Endothelial cell (in vitro differentiated cells): Measurements from ENCODE around the gene ADAMTS18. TPM values are rescaled to one million over a fixed set of nuclear protein-coding genes. Genes with fewer than 3 reads are reported as not detected.

Experiments
- DNase-seq: peaks from one replicate; pipeline ENCODE4 v3.0.0; 2021; ENCODE audit warnings: low spot score
- H3K27ac Mint-ChIP-seq: one replicate; pipeline ENCODE4 v1.8.0; 2021; ENCODE audit warnings: mixed read lengths, inconsistent platforms; ENCODE audit not compliant: unreplicated experiment
- H3K27me3 Mint-ChIP-seq: one replicate; pipeline ENCODE4 v1.8.0; 2021; ENCODE audit warnings: mild to moderate bottlenecking, moderate library complexity, mixed read lengths, inconsistent platforms; ENCODE audit not compliant: unreplicated experiment
- H3K36me3 Mint-ChIP-seq: one replicate; pipeline ENCODE4 v1.8.0; 2021; ENCODE audit warnings: mild to moderate bottlenecking, low read depth, mixed read lengths, inconsistent platforms; ENCODE audit not compliant: unreplicated experiment
- H3K4me1 Mint-ChIP-seq: one replicate; pipeline ENCODE4 v1.8.0; 2021; ENCODE audit warnings: mild to moderate bottlenecking, mixed read lengths, inconsistent platforms; ENCODE audit not compliant: unreplicated experiment
- H3K4me3 Mint-ChIP-seq: one replicate; pipeline ENCODE4 v1.8.0; 2021; ENCODE audit warnings: mild to moderate bottlenecking, mixed read lengths, inconsistent platforms; ENCODE audit not compliant: unreplicated experiment
- H3K9me3 Mint-ChIP-seq: one replicate; pipeline ENCODE4 v1.8.0; 2021; ENCODE audit warnings: mixed read lengths, inconsistent platforms; ENCODE audit not compliant: unreplicated experiment
- total RNA-seq: library from RNA; stranded (reverse); fragmentation: NEBNext Ultra II Directional; extraction: Animal tissue kit (Norgen Biotek cat#: 25700); gene quantifications from one replicate; pipeline ENCODE4 v1.2.1, GENCODE V29; 2021; ENCODE audit not compliant: unreplicated experiment
- TF ChIP-seq, protein P1 (sequence below): fragments of 200-600 bp; sonication (generic); IDR thresholded peaks from one replicate; pipeline ENCODE4 v1.5.0; 2021; ENCODE audit warnings: antibody characterized with exemption; ENCODE audit not compliant: unreplicated experiment

The ADAMTS18 gene
- total RNA-seq, 1 donor from 2014 or later: 0.69 TPM

- Mint-ChIP-seq H3K4me3 (no peak overlapping the region), H3K27ac (no peak overlapping the region), H3K4me1 (no peaks in the 10 kb centered on the region), H3K36me3 (no peaks in the 10 kb centered on the region), H3K9me3 (no peaks in the 10 kb centered on the region), H3K27me3 (no peaks in the 10 kb centered on the region)
- TF ChIP-seq, protein P1, sequence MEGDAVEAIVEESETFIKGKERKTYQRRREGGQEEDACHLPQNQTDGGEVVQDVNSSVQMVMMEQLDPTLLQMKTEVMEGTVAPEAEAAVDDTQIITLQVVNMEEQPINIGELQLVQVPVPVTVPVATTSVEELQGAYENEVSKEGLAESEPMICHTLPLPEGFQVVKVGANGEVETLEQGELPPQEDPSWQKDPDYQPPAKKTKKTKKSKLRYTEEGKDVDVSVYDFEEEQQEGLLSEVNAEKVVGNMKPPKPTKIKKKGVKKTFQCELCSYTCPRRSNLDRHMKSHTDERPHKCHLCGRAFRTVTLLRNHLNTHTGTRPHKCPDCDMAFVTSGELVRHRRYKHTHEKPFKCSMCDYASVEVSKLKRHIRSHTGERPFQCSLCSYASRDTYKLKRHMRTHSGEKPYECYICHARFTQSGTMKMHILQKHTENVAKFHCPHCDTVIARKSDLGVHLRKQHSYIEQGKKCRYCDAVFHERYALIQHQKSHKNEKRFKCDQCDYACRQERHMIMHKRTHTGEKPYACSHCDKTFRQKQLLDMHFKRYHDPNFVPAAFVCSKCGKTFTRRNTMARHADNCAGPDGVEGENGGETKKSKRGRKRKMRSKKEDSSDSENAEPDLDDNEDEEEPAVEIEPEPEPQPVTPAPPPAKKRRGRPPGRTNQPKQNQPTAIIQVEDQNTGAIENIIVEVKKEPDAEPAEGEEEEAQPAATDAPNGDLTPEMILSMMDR: no peak
- DNase-seq: no peak
Observed at GRCh38 chr16:77410449-77410848, 24.4 kb downstream of the ADAMTS18 start.

- H3K4me3 Mint-ChIP-seq: no peak overlapping the region
- no peaks in the 10 kb centered on the region for H3K4me1 Mint-ChIP-seq
- no peak for DNase-seq
- H3K36me3 Mint-ChIP-seq: no peaks in the 10 kb centered on the region
- H3K27me3 Mint-ChIP-seq: no peaks in the 10 kb centered on the region
- TF ChIP-seq, protein P1: no peak
- no peaks in the 10 kb centered on the region for H3K9me3 Mint-ChIP-seq
- H3K27ac Mint-ChIP-seq: no peak overlapping the region
Observed at GRCh38 chr16:77409311-77409710, 25.5 kb downstream of the ADAMTS18 start.

DNA sequence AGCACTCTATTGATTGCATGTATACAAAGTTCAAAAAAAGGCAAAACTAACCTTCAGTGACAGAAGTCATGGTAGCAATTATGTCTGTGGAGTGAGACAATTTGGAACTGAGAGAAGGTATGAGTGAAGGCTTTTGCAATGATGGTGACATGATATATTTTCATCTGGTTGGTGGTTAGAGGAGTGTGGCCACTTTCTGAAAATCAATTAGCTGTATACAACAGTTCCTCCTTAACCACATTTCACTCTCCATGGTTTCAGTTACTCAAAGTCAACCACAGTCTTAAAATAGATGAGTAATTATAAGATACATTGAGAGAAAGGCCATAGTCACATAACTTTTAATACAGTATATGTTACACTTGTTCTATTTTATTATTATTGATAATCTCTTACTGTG lies 26.2 kb downstream of the ADAMTS18 start:
- TF ChIP-seq, protein P1: no peak
- no peaks in the 10 kb centered on the region for H3K9me3 Mint-ChIP-seq
- H3K4me1 Mint-ChIP-seq: no peaks in the 10 kb centered on the region
- no peak overlapping the region for H3K4me3 Mint-ChIP-seq
- no peak overlapping the region for H3K27ac Mint-ChIP-seq
- H3K36me3 Mint-ChIP-seq: no peaks in the 10 kb centered on the region
- H3K27me3 Mint-ChIP-seq: no peaks in the 10 kb centered on the region
- no peak for DNase-seq

DNA sequence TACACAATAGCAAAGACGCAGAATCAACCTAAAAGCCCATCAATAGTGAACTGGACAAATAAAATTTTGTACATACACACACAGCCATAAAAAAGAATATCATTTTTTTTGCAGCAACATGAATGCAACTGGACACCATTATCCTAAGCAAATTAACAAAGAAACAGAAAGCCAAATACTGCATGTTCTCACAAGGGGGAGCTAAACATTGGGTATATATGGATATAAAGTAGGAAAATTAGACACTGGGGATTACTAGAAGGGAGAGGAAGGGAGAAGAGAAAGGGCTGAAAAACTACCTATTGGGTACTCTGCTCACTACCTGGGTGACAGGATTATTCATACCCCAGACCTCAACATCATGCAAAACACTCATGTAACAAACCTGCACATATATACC lies 28.2 kb downstream of the ADAMTS18 start:
- no peak for DNase-seq
- Mint-ChIP-seq H3K4me3 (no peak overlapping the region), H3K36me3 (no peaks in the 10 kb centered on the region), H3K9me3 (no peaks in the 10 kb centered on the region), H3K27ac (no peak overlapping the region), H3K27me3 (no peaks in the 10 kb centered on the region), H3K4me1 (no peaks in the 10 kb centered on the region)
- TF ChIP-seq, protein P1: no peak

GRCh38 chr16:77404775-77405174 lies 30.1 kb downstream of the ADAMTS18 start:
- DNase-seq: no peak
- Mint-ChIP-seq H3K36me3 (no peaks in the 10 kb centered on the region), H3K27me3 (no peaks in the 10 kb centered on the region), H3K4me3 (no peak overlapping the region), H3K9me3 (no peaks in the 10 kb centered on the region), H3K4me1 (no peaks in the 10 kb centered on the region), H3K27ac (no peak overlapping the region)
- TF ChIP-seq, protein P1: no peak
